Type B pancreatic cell (in vitro differentiated cells): Measurements from ENCODE around the gene THEMIS. TPM values are rescaled to one million over a fixed set of nuclear protein-coding genes. Genes with fewer than 3 reads are reported as not detected.

Source experiments
- DNase-seq: peaks from one replicate; pipeline ENCODE4 v3.0.0; 2021; ENCODE audit warnings: mixed read lengths; ENCODE audit not compliant: unreplicated experiment; ENCODE audit errors: extremely low spot score
- H3K27ac Mint-ChIP-seq: 2 replicates; pipeline ENCODE4 v1.8.0; 2021; ENCODE audit warnings: mild to moderate bottlenecking, mixed read lengths
- H3K27me3 Mint-ChIP-seq: 2 replicates; pipeline ENCODE4 v1.8.0; 2021; ENCODE audit warnings: mixed read lengths
- H3K36me3 Mint-ChIP-seq: 2 replicates; pipeline ENCODE4 v1.8.0; 2021; ENCODE audit warnings: mixed read lengths
- H3K4me1 Mint-ChIP-seq: one replicate; pipeline ENCODE4 v1.8.0; 2021; ENCODE audit warnings: mixed read lengths; ENCODE audit not compliant: unreplicated experiment
- H3K4me3 Mint-ChIP-seq: 2 replicates; pipeline ENCODE4 v1.8.0; 2021; ENCODE audit warnings: mild to moderate bottlenecking, mixed read lengths
- H3K9me3 Mint-ChIP-seq: 2 replicates; pipeline ENCODE4 v1.8.0; 2021; ENCODE audit warnings: mixed read lengths
- total RNA-seq: library from RNA; stranded (reverse); gene quantifications from 2 replicates; pipeline ENCODE4 v1.2.1, GENCODE V29; 2021; ENCODE audit warnings: low replicate concordance
- TF ChIP-seq, protein P1 (sequence below): fragments of 200-600 bp; sonication (generic); conservative IDR thresholded peaks from 2 replicates; pipeline ENCODE4 v1.5.0; 2021; ENCODE audit warnings: antibody characterized with exemption, mild to moderate bottlenecking

Gene THEMIS
- total RNA-seq, 1 donor from 2014 or later = not detected

DNA sequence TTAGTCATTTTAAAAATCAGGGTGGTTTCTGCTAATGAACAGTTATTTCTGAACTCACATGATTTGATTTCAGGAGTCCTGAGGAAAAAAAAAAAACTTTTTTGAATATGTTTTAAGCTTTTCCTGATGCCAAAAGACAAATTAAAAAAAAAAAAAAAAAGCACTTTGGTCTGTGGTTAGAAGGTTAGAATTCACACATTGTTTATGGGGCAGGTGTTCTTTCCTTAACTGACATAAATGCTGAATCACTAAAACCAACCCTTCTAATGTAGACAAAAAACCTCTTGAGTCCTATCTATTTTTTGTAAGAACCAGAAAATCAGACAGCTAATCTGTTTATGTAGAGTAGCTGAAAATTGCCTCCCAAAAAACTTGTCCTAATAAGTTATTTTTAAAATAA, 20.4 kb downstream of the THEMIS start:
- Mint-ChIP-seq H3K27me3 (no peaks in the 10 kb centered on the region), H3K36me3 (no peaks in the 10 kb centered on the region), H3K4me1 (no peaks in the 10 kb centered on the region), H3K4me3 (no peak overlapping the region), H3K9me3 (no peaks in the 10 kb centered on the region), H3K27ac (no peak overlapping the region)
- TF ChIP-seq, protein P1, sequence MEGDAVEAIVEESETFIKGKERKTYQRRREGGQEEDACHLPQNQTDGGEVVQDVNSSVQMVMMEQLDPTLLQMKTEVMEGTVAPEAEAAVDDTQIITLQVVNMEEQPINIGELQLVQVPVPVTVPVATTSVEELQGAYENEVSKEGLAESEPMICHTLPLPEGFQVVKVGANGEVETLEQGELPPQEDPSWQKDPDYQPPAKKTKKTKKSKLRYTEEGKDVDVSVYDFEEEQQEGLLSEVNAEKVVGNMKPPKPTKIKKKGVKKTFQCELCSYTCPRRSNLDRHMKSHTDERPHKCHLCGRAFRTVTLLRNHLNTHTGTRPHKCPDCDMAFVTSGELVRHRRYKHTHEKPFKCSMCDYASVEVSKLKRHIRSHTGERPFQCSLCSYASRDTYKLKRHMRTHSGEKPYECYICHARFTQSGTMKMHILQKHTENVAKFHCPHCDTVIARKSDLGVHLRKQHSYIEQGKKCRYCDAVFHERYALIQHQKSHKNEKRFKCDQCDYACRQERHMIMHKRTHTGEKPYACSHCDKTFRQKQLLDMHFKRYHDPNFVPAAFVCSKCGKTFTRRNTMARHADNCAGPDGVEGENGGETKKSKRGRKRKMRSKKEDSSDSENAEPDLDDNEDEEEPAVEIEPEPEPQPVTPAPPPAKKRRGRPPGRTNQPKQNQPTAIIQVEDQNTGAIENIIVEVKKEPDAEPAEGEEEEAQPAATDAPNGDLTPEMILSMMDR = no peak
- no peak for DNase-seq

DNA sequence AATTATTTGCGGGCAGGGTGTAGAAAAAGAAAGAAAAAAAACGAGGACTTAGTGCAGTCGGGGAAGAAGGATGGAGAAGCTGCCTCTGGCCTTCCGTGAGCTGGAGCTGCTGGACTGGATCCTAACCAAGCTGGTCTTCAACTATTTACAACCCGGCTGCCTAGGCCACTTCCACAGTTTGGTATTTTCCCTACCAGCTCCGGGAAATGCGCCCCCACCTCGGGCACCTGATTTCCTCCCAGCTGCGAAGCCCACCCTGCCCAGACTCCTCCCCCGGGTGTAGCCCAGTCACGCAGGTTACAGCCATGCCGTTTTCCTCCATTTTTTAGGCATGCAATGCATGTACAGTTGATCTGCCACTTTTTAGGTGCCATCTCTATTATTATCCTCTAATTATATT, 21.2 kb downstream of the THEMIS start:
- Mint-ChIP-seq H3K4me1 (no peaks in the 10 kb centered on the region), H3K9me3 (no peaks in the 10 kb centered on the region), H3K4me3 (peak overlapping the region; percentile 81), H3K27me3 (no peaks in the 10 kb centered on the region), H3K27ac (no peak overlapping the region), H3K36me3 (no peaks in the 10 kb centered on the region)
- TF ChIP-seq, protein P1 = no peak
- no peak for DNase-seq

DNA sequence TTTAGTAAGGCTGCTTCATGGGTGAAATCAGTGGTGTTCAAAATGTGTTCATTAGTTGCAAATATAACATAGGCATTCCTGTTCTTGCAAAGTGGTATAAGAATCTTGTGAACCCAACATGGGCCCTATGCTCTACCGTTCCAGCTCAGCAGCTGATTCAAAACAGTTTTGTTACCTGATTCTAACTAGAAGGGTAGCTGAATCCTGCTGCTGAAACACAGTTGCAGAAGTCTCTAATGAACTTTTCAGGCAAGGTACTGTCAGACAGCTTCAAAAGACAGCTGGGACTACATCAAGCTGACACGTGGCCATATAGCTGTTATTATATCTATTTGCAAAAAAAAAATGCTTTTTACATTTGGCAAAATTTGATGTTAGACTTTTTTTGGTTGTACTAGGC, 22.7 kb downstream of the THEMIS start:
- H3K4me1 Mint-ChIP-seq = no peaks in the 10 kb centered on the region
- TF ChIP-seq, protein P1 = no peak
- peaks cover 2% of the 10 kb centered on the region for H3K9me3 Mint-ChIP-seq
- H3K27me3 Mint-ChIP-seq = no peaks in the 10 kb centered on the region
- no peaks in the 10 kb centered on the region for H3K36me3 Mint-ChIP-seq
- H3K4me3 Mint-ChIP-seq = no peak overlapping the region
- H3K27ac Mint-ChIP-seq = no peak overlapping the region
- no peak for DNase-seq

DNA sequence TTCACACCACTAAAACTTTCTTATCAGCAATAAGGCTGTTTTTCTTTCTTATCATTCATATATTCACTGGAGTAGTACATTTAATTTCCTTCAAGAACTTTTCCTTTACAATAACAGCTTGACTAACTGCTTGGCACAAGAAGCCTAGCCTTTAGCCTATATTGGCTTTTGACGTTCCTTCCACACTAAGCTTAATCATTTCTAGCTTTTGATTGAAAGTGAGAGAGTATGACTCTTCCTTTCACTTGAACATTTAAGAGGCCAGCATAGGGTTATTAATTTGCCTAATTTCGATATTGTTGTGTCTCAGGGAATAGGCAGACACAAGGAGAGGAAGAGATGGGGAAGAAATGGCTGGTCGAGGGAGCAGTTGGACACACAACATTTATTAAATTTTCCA, 23.6 kb downstream of the THEMIS start:
- DNase-seq = no peak
- H3K4me1 Mint-ChIP-seq = no peaks in the 10 kb centered on the region
- H3K4me3 Mint-ChIP-seq = no peak overlapping the region

DNA sequence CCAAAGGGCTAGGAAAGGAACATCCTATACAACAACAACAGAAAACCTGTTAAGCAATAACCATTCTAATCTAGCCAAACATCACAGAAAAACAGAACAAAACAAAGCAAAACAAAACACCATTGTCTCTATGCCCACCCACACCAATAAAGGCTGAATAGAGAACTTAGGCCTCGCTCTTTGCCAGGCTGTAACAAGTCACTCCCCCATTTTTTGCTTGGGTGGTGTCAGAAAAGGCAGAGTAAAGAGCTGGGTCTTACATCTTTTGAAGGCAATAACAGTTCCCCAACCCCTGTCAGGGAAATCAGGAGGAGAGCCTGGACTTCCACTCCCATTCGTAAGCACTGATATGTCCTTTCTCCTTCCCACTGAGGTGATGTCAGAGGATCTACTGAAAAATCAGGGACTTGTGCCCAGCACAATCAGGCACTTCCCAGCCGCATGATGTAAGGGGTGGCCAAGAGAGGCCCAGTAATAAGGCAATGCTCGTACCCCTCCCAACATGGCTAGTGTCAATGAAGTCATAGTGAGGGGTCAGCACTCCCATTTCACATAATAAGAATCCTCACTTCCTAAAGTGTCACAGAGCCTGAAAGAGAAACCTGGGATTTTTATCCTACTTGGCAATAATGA, 31.0 kb downstream of the THEMIS start:
- H3K36me3 Mint-ChIP-seq = no peaks in the 10 kb centered on the region
- H3K9me3 Mint-ChIP-seq = peaks cover 5% of the 10 kb centered on the region
- no peak overlapping the region for H3K4me3 Mint-ChIP-seq
- H3K4me1 Mint-ChIP-seq = no peaks in the 10 kb centered on the region
- no peak for DNase-seq
- H3K27ac Mint-ChIP-seq = no peak overlapping the region
- H3K27me3 Mint-ChIP-seq = no peaks in the 10 kb centered on the region
- TF ChIP-seq, protein P1 = no peak

More for the DNA sequence above, 23.6 kb downstream of the THEMIS start:
- Mint-ChIP-seq H3K36me3 (no peaks in the 10 kb centered on the region), H3K9me3 (peaks cover 5% of the 10 kb centered on the region), H3K27ac (no peak overlapping the region), H3K27me3 (no peaks in the 10 kb centered on the region)
- TF ChIP-seq, protein P1 = no peak
